Embryonic facial prominence (tissue), 1 donor: ENCODE results near the gene SMYD3.

ENCODE experiments used
- DNase-seq: peaks from one replicate; pipeline ENCODE4 v3.0.0-alpha.2; 2016; ENCODE audit errors: extremely low spot score

SMYD3 gene

DNA sequence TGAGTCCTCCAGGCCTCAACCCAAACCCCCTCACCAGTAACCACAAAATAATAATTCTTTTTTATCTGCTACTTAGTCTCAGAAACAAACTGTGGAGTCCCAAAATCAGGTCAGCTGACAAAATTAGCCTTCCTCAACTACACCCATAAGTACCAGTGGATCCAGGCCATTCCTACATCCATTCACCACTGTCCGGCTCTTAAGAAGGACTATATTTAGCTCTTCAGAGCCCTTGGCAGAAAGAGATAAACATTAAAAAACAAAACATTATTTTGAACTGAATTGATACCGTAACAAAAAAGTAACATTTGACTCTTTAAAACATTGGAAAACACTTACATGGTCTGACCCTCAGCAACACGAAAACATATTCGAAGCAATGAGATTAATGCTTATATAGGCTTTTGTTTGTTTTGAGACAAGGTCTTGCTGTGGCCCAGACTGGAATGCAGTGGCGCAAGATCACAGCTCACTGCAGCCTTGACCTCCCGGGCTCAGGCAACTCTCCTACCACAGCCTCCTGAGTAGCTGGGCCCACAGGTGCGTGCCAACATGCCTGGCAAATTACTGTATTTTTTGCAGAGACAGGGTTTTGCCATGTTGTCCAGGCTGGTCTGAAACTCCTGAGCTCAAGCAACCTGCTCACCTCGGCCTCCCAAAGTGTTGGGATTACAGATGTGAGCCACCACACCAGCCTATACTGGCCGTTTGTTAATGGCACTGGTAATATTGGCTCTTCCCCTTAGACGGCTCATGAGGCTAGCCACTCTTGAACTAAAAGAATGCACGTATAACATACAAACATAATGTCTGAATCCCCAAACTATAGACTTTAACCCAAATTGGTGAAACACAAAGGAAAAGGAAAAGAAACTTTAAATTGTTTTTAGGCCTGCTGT, 330.7 kb downstream of the SMYD3 start:
- DNase-seq = no peak

DNA sequence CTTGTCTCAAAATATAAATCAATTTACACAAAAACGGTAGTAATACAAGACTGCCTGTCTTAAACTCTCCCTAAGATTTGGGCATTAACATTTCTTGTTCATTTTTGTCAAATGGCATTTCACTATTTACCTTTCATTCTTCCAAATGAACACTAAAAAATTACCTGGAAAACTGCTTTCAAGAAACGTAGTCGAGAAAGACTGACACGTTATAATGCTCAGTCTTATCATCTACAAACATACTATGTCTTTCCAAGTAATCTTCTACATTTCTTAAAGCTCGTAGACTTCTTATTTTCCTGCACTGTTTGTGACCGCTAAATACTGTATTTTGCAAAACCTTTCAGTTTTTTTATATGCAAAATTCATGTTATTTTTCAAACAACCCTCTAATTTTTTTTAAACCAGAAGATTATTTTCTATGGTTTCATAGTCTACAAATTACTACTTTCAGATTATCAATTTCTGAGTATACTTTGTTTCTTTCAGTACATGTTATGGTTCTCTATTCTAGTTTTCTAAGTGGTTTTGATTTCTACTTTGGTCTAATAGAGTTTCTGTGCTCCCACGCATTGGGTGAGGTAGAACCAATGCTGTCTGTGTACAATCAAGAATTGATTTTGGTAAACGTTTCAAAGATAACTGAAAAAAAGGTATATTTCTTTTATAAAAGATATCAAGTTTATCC, 336.4 kb downstream of the SMYD3 start:
- DNase-seq = no peak

DNA sequence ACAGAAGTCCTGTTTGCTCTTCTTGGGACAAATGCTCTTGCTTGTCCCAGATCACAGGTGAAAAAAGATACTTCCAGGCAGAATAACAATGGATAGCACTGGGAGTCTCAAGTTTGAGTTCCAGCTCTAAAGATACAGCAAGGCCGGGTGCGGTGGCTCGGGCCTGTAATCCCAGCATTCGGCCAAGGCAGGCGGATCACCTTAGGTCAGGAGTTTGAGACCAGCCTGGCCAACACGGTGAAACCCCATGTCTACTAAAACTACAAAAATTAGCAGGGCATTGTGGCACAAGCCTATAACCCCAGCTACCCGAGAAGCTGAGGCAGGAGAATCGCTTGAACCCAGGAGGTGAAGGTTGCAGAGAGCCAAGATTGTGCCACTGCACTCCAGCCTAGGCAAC, 337.6 kb downstream of the SMYD3 start:
- DNase-seq = no peak

DNA sequence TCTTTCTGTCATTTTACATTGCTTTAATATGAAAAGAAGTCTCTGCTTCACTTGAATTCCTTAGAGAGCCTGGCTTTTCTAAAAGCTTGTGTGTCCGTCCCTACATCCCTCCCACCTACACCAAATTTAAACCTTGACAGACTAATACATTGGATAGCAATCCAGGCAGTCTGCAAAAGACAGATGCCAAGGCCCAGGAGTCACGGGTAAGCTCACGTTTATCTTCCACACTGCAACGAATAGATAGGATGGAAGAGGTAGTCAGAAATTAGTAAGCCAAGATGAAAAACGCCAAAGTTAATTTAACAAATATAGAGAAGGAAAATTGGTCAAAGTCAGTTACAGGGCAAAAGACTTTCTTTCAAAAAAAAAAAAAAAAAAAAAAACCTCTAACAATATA, 338.1 kb downstream of the SMYD3 start:
- DNase-seq = no peak

DNA sequence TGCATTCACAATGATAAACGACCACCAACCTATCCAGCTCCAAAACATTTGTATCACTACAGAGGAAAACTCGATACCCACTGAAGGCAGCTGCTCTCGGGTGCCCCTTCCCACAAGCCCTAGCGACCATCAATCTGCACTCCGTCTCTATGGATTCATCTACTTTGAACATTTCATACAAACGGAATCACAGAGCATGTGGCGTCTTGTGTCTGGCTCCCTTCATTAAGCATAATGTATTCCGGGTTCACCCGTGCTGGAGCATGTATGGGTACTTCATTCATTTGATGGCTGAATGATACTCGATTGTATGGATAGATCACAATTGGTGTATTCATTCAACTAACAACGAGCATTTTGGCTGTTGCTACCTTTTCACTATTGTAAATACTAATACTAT, 340.2 kb downstream of the SMYD3 start:
- DNase-seq = no peak

DNA sequence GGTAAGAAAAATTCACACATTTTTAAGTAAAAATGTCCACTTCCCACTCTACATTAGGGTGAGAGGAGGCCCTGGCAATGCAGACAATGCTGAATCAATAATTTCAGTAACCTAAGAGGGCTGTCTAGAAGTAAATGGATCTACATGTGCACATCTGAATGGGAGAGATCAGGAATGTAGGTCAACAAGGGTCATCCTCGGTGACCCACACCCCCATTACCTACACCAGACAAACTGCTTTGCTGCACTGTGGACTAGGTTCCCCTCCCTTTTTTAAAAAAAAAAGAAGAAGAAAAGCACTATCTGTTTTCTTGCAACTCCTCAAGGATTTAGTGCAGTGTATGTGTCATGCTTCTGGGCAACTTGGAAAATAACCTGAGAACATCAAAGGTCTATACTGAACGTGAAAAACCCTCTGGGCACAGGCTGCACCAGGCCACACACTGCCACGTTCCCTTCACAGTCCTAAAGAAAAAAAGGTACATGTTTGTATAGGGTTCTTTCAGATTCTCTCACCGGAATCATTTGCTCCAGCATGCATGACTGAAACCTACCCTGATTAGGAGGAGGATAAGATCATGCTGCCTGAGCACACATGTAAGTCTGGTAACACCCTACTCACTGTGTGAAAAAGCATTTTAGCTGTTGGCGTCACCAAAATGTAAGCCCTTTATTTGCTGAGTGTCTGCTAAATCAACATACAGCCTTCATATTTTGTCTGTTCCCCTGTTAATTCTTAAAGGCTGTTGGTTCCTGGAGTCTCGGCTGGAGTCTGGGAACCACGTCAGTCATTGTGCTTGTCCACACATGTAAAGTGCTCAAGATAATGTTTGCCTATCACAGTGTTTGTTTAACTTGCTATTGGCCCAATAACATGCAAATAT, 341.0 kb downstream of the SMYD3 start:
- DNase-seq = no peak

DNA sequence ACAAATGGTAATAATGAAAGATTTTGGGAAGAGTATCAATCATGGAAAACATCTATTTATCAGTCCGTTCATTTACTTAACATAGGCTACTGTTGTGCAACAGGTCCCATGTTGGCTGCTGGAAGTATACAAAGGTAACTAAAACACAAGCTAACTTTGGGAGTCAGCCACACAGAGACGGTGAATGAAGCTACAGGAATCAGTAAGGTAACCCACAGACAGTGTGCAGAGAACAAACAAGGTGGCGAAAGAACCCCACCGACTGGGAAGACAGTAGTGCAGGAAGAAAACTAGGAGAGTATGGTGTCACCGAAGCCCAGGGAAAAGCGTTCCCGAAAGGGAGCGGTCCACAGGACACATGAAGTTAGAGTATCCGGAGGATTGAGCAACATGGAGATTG, 342.3 kb downstream of the SMYD3 start:
- DNase-seq = no peak

DNA sequence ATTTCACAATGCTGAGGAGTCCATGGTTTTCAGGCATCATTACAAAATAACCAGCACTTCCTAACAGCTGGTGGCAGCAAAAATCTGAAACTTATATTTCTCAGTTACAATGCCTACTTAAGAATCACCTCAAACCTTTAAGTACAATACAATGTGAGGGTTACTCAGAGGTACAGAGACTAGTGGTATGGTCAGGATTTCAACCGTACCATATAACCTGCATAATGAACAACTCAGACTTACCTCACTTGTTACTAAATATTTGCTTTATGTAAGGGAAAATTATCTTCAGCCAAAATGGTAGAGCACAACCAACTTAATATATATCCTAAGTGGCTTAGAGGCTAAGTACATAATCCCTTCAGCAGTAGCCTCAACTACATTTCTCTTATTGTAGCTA, 344.5 kb downstream of the SMYD3 start:
- no peak for DNase-seq

DNA sequence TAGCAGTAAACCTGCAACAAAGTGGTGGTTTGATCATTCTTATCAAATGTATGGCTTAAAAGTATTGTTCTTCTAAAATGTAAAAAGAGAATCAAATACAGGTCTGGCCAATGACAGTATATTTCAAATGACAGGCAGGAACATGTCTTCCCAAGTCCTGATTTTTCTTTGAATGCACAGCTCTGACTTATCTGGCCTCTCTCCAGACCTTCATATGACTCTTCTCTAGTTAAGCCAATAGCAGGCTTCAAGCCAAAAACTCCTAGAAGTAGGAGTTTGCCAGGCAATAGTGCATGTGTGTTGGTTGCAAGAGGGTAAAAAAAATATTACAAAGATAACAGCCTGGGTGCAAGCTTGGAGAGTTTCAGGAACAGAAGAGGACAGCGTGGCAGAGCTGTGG, 345.5 kb downstream of the SMYD3 start:
- no peak for DNase-seq

DNA sequence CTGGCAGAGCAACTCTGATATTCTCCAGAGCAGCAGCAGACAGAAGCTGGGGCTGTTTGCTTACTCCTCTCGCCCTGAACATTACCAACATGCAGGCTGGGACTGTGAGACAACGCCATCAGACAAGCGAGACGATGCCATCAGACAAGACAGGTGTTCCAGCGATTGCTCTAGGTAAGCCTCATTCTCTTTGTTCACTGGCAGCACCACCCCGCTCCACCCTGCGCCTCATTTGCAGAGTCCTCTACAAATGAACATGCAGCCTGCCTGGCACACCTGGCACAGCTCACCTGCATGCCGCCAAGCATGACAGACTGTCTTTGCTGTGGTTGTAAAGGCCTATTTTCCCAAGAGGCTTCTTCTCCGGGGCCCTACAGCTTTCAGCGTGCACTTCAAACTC, 346.2 kb downstream of the SMYD3 start:
- no peak for DNase-seq

DNA sequence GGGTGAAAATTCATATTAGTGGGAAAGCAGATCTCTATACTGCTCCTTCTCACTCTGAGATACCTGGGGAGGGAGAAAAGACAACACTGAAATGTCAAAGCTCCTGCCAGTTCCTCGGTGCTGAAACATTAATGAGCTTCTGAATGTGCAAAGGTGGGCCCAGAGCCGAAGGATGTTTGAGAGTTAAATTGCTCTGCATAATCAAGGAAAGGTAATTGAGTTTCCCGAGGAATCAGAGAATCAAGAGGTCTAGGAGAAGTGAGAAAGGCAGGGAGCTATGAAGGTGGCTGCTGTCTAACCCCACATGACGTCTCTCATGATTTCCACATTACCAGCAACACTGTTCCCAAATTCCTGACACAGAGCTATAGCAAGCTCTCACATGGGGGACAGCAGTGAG, 346.7 kb downstream of the SMYD3 start:
- no peak for DNase-seq

DNA sequence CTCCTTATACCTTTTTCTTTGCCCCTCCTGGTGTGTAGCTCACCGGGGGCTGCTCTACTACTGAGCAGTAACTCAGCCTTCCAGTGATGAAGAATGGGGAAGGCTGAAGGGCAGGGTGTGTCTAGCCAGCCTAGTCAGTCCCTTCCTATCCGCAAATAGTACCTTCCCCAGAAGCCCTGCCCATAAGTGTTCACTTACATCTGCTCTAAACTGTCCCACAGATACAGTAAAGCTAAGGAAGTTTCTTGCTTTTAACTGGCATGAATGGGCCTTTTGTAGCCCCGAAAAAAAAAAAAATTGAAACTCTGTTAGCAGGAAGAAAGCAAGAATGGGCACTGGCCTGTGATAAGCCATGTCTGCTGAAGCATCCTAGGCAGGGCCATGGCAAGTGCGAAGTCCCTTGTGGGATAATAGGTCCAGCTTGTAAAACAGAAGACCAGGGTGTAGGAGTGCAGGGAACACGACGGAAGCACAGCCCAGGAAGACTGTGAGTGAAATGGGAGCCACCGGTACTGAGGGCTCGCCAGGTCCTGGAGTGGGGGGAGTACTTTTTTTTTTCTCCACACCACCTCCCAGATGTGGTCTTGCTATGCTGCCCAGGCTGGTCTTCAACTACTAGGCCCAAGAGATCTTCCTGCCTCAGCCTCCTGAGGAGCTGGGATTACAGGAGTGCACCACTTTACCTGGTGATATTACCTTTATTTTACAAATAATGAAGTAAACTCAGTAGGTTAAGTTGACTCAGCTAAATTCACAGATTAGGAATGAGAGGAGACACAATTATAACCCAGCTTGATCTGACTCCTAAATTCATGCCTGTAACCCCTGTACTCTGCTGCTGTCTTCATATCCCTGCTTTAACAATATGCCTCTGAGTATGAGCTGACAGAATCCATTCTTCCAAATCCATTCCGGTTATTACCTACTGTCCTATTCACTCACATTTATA, 347.5 kb downstream of the SMYD3 start:
- DNase-seq = no peak

DNA sequence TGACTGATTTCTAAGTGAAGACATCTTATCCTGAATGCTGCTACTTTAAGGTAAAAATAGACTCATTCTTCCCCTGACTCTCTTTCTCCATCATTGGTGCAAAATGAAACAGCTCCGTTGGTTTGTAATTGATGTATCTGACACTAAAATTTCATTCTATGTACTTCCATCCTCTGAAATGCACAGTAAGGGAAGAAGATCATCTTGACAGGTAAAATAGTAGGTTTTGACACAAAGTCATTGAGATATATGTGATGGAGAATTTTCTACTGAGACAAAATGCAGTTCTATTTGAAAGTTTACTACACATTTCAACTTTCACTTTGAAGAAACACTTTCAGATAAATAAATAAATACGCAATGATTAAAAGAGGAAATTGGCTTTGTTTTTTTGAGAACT, 348.9 kb downstream of the SMYD3 start:
- no peak for DNase-seq

DNA sequence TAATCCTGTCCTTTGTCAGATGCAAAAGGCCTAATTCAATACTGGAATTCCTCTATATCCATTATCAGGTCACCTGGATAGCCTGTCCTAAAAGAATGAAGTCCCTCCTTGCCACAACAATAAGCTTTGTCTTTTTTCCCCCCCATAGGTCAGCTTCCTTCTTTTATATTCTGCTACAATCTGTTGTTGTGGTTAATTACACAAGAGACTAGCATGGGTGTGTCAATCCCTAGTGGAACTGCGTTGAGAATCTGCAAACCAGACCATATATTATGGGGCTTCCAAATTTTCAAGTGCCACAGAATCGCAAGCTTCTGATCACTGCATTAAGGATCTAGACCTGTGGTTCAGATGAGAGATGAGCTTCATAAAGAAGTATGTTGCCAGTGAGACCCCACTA, 349.6 kb downstream of the SMYD3 start:
- DNase-seq = no peak

DNA sequence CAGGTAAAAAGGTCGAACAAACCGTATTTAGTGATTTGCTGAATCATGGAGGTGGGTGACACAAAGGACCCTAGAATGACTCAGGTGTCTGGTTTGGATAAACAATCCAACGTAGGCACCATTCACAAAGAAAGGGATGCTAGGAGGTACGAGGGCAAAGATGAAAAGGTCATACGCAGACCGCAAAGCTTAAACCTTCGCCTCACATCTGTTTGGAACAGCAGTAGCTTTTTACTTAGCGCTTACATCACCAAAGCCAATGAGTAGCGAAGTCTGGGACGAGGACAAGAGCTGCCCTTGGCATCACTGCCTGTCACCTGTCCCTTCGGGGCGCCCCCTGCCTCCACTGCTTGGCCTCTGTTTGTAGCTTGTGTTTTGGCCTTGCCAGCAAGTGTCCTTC, 350.2 kb downstream of the SMYD3 start:
- DNase-seq = no peak

DNA sequence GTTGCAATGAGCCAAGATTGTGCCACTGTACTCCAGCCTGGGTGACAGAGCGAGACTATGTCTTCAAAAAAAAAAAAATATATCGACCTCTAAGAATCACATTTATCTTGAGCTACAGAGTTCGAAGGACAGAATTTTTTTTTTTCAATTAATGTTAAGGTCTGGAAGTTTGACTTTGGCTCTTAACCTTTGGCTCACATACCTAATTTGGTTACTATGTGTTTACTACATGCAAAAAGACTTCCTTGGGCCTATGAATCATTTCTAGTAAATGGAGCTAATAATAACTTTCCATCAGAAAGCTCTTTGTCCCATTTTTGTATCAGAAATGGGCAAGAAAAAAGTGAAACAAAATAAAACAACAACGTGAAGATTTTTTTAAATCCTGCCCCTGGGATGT, 351.2 kb downstream of the SMYD3 start:
- DNase-seq = no peak

DNA sequence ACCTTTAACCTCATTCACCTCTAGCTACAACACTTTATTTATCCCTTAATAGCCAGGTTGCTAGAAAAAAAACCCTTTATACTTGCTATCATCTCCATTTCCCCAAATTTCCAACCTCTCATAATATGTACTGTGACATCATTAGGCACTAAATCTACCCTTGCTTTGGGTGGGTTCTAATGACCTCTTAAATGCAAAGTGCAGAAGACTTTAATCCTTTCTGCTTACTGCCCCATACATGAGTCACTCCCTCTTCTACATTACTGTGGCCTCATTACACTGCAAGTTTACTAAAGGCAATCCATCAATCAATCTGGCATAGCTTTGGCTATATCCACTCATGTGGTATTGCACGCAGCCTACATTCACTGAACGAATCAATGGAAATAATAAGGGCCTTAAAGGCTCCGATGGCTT, 353.3 kb downstream of the SMYD3 start:
- DNase-seq = no peak

DNA sequence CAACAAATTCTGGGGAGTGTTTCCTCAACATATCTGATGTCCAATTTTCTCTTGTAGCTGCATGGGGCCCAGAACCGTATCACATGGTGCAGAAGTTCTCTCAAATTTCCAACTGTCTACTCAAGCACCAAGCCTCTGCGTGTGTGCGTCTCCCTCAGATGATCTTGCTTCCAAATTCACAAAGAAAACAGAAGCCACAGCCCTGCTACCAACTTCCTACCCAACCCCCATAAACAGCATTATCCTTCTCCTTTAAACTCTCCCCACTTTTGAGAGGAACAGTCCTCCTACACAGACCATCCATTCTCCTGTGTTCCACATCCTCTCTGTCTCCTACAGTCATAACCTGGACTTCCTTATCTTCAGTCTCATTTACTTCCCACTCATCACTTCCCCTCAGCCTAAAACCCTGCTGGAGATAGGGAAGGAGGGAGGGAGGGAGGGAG, 354.1 kb downstream of the SMYD3 start:
- DNase-seq = no peak

DNA sequence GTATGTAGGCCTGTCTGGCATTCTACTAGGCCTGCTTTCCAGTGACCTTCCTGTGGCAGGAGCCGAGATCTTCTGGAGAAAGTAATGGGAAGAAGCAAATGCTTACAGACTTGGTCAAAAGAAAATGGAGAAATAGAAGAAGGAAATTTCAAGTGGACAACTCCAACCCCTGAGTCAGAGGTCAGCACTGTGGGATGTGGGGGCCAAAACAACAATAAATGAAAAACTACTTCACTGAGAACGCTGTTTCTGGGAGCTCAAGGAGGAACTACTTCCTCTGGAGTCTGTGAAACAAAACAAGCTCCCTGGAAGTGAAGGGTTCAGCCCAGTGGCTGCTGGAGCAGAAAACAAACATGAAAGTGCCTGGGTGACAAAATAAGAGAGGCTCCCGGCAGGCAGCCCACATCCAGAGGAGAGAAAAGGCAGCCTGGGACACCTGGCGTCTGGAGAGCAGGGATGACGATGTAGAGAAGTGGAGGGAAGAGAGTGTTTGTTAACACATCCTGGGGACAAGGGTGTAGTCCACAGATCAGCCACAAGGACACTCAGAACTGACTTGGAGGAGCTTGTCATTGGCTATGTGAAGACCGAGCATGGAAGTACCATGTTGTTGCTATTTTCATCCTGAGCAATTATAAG, 355.2 kb downstream of the SMYD3 start:
- DNase-seq = no peak

DNA sequence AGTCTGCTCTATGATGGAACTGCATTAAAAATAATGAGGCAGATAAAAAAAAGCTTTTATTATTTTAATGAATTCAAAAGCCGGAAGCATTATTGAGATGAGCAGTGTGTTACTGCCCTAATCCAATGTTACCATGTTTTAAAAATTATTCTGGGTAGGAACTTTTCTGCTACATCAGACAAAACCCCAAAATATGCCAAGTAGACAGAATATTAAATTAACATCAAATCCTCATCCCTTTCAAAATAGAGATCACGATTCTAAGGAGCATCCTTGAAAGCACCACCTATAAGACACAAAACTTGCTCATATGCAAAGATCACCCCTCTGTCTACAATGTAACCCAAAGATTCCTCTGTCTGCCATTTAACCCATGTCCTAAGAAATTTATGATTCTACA, 357.5 kb downstream of the SMYD3 start:
- no peak for DNase-seq
